Thyroid gland (tissue), 4 donors: ENCODE data around the gene USP13. TPM values are rescaled to one million over a fixed set of nuclear protein-coding genes. Genes with fewer than 3 reads are reported as not detected.

Experiments
- DNase-seq, 2 donors: peaks; one replicate each; pipeline ENCODE4 v3.0.0-alpha.2; 2019
- H3K27ac ChIP-seq, 3 donors: fragments of 200-600 bp; sonication (generic); 1 replicate in 2 of 3; 2 replicates in 1 of 3; pipeline ENCODE4 v1.5.1; 2016 to 2019; ENCODE audit warnings: mild to moderate bottlenecking in 1 of 3, moderate library complexity in 1 of 3
- H3K27me3 ChIP-seq: fragments of 200-600 bp; sonication (generic); one replicate; pipeline ENCODE4 v1.5.1; 2019
- H3K36me3 ChIP-seq, 2 donors: fragments of 200-600 bp; sonication (generic); one replicate each; pipeline ENCODE4 v1.5.1; 2016 to 2019
- H3K4me1 ChIP-seq, 2 donors: fragments of 200-600 bp; sonication (generic); one replicate each; pipeline ENCODE4 v1.5.1; 2017 to 2019
- H3K4me3 ChIP-seq, 3 donors: fragments of 200-600 bp; sonication (generic); replicated peaks in 1 of 3; 1 replicate in 2 of 3; 2 replicates in 1 of 3; pipeline ENCODE4 v1.5.1; 2016; ENCODE audit warnings: mild to moderate bottlenecking in 1 of 3
- H3K9me3 ChIP-seq: fragments of 200-600 bp; sonication (generic); one replicate; pipeline ENCODE4 v1.5.1; 2017
- POLR2A ChIP-seq, 2 donors: fragments of 450-650 bp; IDR thresholded peaks; one replicate each; pipeline ENCODE4 v1.6.1; 2017; ENCODE audit warnings: antibody characterized with exemption in 2 of 2, mild to moderate bottlenecking in 2 of 2, moderate library complexity in 1 of 2
- WGBS, 2 donors: methylation state at CpG; one replicate each; pipeline ENCODE4 v1.1.5; 2017; 5-methylcytosine and 5-hydroxymethylcytosine counted together
- intact Hi-C: fragments of 100-400 bp; cut with DNase I; formaldehyde crosslinking; loops from one replicate; pipeline ENCODE4 v1.15.1; 2023
- total RNA-seq, 4 donors: library from RNA; depleted of rRNA; stranded (reverse); fragments of >200 nt; gene quantifications; one replicate each; pipeline ENCODE4 v1.2.3, GENCODE V29; 2016
- TF ChIP-seq, protein P1 (sequence below), 6 experiments: fragments of 200-600 bp in 3 of 6; fragments of 450-650 bp in 3 of 6; sonication (generic) in 3 of 6; IDR thresholded peaks; one replicate each; pipeline ENCODE4 v1.5.1; 2016 to 2019; ENCODE audit warnings: antibody characterized with exemption in 6 of 6, mild to moderate bottlenecking in 2 of 6, inconsistent platforms in 1 of 6, moderate library complexity in 1 of 6

USP13 gene
- total RNA-seq, 4 donors from 2014 or later = 16.7 to 31.6 (median 25.4) TPM

- no peak for DNase-seq
- Histone ChIP-seq H3K27me3 (no peaks in the 10 kb centered on the region), H3K36me3 (peaks cover under 1 to 8% of the 10 kb centered on the region in 2 donors), H3K4me1 (no peaks in the 10 kb centered on the region), H3K27ac (no peak overlapping the region), H3K9me3 (no peaks in the 10 kb centered on the region), H3K4me3 (no peak overlapping the region)
- no peak for TF ChIP-seq POLR2A (IDR thresholded peaks at IDR 0.05)
- TF ChIP-seq, protein P1, sequence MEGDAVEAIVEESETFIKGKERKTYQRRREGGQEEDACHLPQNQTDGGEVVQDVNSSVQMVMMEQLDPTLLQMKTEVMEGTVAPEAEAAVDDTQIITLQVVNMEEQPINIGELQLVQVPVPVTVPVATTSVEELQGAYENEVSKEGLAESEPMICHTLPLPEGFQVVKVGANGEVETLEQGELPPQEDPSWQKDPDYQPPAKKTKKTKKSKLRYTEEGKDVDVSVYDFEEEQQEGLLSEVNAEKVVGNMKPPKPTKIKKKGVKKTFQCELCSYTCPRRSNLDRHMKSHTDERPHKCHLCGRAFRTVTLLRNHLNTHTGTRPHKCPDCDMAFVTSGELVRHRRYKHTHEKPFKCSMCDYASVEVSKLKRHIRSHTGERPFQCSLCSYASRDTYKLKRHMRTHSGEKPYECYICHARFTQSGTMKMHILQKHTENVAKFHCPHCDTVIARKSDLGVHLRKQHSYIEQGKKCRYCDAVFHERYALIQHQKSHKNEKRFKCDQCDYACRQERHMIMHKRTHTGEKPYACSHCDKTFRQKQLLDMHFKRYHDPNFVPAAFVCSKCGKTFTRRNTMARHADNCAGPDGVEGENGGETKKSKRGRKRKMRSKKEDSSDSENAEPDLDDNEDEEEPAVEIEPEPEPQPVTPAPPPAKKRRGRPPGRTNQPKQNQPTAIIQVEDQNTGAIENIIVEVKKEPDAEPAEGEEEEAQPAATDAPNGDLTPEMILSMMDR (IDR thresholded peaks at IDR 0.05) = no peak
- intact Hi-C loops = no loop called here
- WGBS, 2 donors = 83 to 90% methylated on average over 8 of the region's 8 CpGs
Observed at GRCh38 chr3:179760944-179761343, 108.1 kb downstream of the USP13 start.

DNA sequence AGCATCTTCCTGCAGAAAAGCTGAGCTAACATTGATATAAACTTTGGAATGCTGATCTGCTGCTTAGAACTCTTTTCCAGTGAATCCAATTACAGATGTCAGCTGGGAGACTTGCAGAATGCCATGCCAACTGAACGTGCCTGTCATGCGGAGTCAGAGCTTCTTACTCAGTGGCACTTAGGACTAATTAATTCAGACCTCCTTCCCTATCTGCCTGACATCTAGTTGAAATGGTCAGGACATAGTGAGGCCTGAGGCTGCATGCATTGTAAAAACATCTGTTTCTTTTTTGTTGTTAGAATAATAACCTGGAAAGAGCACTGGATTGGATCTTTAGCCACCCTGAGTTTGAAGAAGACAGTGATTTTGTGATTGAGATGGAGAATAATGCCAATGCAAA, 112.6 kb downstream of the USP13 start:
- H3K4me3 ChIP-seq = no peak overlapping the region
- peaks cover 6 to 14% of the 10 kb centered on the region in 2 donors for H3K4me1 ChIP-seq
- H3K27ac ChIP-seq = no peak overlapping the region
- TF ChIP-seq POLR2A (IDR thresholded peaks at IDR 0.05) = no peak
- TF ChIP-seq, protein P1 (IDR thresholded peaks at IDR 0.05) = no peak
- intact Hi-C loops = no loop called here
- no peaks in the 10 kb centered on the region for H3K27me3 ChIP-seq
- no peak for DNase-seq
- H3K9me3 ChIP-seq = no peaks in the 10 kb centered on the region
- peaks cover 8 to 16% of the 10 kb centered on the region in 2 donors for H3K36me3 ChIP-seq
- 78 to 88% methylated on average over 2 of the region's 2 CpGs for WGBS, 2 donors

- Histone ChIP-seq H3K36me3 (peaks cover 8 to 16% of the 10 kb centered on the region in 2 donors), H3K4me1 (peaks cover 6 to 23% of the 10 kb centered on the region in 2 donors), H3K27me3 (no peaks in the 10 kb centered on the region), H3K27ac (no peak overlapping the region), H3K4me3 (no peak overlapping the region), H3K9me3 (no peaks in the 10 kb centered on the region)
- intact Hi-C loops = no loop called here
- DNase-seq = no peak
- TF ChIP-seq POLR2A (IDR thresholded peaks at IDR 0.05) = no peak
- TF ChIP-seq, protein P1 (IDR thresholded peaks at IDR 0.05) = no peak
- WGBS, 2 donors = 93 to 96% methylated on average over 4 of the region's 4 CpGs
Observed at GRCh38 chr3:179766416-179767133, 113.7 kb downstream of the USP13 start.

GRCh38 chr3:179768080-179768479, 115.2 kb downstream of the USP13 start:
- intact Hi-C loops = no loop called here
- peaks cover 6 to 24% of the 10 kb centered on the region in 2 donors for H3K4me1 ChIP-seq
- TF ChIP-seq, protein P1 (IDR thresholded peaks at IDR 0.05) = peak in 4 of 6 experiments; percentile 10 to 56 (median 44)
- no peak for TF ChIP-seq POLR2A (IDR thresholded peaks at IDR 0.05)
- no peak overlapping the region for H3K27ac ChIP-seq
- H3K9me3 ChIP-seq = no peaks in the 10 kb centered on the region
- H3K36me3 ChIP-seq = peaks cover 8 to 16% of the 10 kb centered on the region in 2 donors
- WGBS, 2 donors = 61 to 64% methylated on average over 3 of the region's 3 CpGs
- peak; percentile 17 to 45 for DNase-seq
- no peak overlapping the region for H3K4me3 ChIP-seq
- H3K27me3 ChIP-seq = no peaks in the 10 kb centered on the region
